Skeletal muscle satellite cell (primary cell): ENCODE measurements around the gene FRY.
A peak's percentile ranks its signal among the peaks of the same experiment; 100 is the strongest.

Source experiments
- H3K27me3 ChIP-seq: 2 replicates; pipeline ENCODE4 v1.7.0; 2013; ENCODE audit warnings: low read length; ENCODE audit not compliant: control insufficient read depth, insufficient read depth
- H3K36me3 ChIP-seq: 2 replicates; pipeline ENCODE4 v1.7.0; 2013; ENCODE audit warnings: mild to moderate bottlenecking, control low read depth, low read length; ENCODE audit not compliant: insufficient read depth
- H3K4me1 ChIP-seq: 2 replicates; pipeline ENCODE4 v1.7.0; 2013; ENCODE audit warnings: low read length; ENCODE audit not compliant: control insufficient read depth, insufficient read depth
- H3K4me2 ChIP-seq: 2 replicates; pipeline ENCODE4 v1.7.0; 2013; ENCODE audit warnings: mild to moderate bottlenecking, low read length
- H3K4me3 ChIP-seq: 2 replicates; pipeline ENCODE4 v1.7.0; 2013; ENCODE audit warnings: low read length
- H3K9ac ChIP-seq: 2 replicates; pipeline ENCODE4 v1.7.0; 2013; ENCODE audit warnings: mild to moderate bottlenecking, low read depth, low read length, moderate library complexity
- H3K9me3 ChIP-seq: replicated peaks from 2 replicates; pipeline ENCODE4 v1.7.0; 2013; ENCODE audit warnings: mild to moderate bottlenecking, control low read depth, low read length

Gene FRY

DNA sequence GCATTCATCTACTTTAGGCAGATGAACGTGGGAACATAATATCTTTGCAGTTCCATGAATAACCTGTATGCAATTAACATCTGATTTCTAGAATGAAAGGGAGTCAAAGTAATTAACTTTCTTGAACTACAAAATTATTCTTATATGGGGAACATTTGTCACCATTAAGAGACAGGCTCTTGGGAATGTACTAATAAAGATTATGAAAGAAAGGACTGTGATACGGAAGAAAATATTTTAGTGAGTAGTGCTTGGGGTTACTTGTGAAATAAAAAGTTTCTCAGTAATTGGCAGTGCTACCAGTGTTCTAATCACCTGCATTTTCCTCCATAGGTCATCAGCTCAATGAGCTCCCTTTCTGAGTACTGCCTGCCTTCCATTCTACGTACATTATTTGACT lies 85.4 kb downstream of the FRY start:
- H3K36me3 ChIP-seq = no peaks in the 10 kb centered on the region
- H3K4me3 ChIP-seq = no peak overlapping the region
- H3K4me1 ChIP-seq = no peaks in the 10 kb centered on the region
- H3K9ac ChIP-seq = no peak overlapping the region
- no peak overlapping the region for H3K4me2 ChIP-seq
- no peaks in the 10 kb centered on the region for H3K27me3 ChIP-seq
- no peaks in the 10 kb centered on the region for H3K9me3 ChIP-seq

DNA sequence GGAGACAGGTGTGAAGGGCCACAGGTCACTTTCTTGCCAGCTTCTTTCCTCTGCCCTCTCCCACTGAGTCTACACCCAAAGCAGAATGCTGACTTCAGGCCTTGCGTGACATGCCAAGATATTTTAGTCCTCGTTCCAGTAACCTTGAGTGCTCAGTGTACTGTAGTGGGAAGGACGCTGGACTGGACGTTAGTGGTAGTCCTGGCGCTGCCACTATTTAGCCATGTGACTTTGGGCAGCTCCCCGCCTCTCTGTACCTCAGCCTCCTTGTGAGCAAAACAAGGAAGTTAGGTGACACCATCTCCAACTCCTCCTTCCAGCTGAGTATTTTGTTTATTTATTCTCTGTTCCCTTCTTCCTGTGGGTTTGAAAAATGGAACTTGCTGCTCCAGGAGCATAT lies 86.1 kb downstream of the FRY start:
- Histone ChIP-seq H3K36me3 (no peaks in the 10 kb centered on the region), H3K4me1 (no peaks in the 10 kb centered on the region), H3K27me3 (no peaks in the 10 kb centered on the region), H3K9ac (no peak overlapping the region), H3K4me3 (no peak overlapping the region), H3K9me3 (no peaks in the 10 kb centered on the region), H3K4me2 (no peak overlapping the region)

DNA sequence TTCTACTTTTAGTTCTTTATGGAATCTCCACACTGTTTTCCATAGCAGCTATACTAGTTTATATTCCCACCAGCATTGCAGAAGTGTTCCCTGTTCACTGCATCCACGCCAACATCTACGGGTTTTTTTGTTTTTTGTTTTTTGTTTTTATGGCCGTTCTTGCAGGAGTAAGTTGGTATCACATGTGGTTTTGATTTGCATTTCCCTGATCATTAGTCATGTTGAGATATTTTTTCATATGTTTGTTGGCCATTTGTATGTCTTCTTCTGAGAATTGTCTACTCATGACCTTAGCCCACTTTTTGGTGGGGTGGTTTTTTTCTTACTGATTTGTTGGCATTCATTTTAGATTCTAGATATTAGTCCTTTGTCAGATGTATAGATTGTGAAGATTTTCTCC lies 89.7 kb downstream of the FRY start:
- Histone ChIP-seq H3K9ac (no peak overlapping the region), H3K4me1 (peaks cover 18% of the 10 kb centered on the region), H3K27me3 (no peaks in the 10 kb centered on the region), H3K4me2 (no peak overlapping the region), H3K36me3 (no peaks in the 10 kb centered on the region), H3K4me3 (no peak overlapping the region), H3K9me3 (no peaks in the 10 kb centered on the region)

DNA sequence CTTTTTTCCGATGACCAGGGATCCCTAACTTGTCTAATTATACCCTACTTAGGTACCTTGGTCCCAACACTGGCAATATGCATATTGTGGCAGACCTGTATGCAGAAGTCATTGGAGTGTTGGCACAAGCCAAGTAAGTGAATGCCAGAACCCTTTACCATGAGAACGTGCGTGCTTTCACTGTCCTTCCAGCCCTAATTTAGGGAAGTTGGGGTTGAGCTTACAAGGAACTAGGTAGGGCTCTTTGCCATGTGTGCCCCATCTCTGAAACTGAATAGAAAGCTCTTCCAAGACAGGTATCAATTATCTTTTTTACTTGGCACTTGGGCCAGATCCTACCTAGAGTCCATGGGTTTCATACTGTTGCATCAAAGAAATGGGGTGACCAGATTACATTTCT lies 93.2 kb downstream of the FRY start:
- H3K9me3 ChIP-seq = no peaks in the 10 kb centered on the region
- H3K4me1 ChIP-seq = peaks cover 26% of the 10 kb centered on the region
- no peaks in the 10 kb centered on the region for H3K36me3 ChIP-seq
- no peak overlapping the region for H3K4me3 ChIP-seq
- no peaks in the 10 kb centered on the region for H3K27me3 ChIP-seq
- peak overlapping the region; percentile 49 for H3K9ac ChIP-seq
- H3K4me2 ChIP-seq = no peak overlapping the region

DNA sequence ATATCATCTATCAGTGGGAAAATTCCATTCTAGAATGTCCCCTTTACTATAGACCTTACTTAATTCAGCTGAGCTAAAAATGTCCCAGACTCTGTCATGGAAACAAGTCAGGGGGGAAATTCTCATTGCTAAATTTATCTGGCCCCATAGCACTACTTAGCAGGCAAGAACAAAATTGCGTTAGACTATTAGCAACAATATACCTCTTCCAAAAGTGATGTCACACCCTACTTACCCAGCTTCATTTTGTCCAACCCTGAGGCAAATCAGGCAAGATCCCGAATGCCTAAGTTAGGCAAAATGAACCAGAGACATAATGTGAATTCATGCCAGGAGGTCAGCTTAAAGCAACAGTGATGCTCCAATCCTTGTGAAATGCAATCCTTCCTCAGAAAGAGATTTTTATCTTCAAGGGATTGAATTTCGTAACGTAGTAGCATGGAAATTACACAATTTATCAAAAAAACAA lies 93.7 kb downstream of the FRY start:
- Histone ChIP-seq H3K9me3 (no peaks in the 10 kb centered on the region), H3K27me3 (no peaks in the 10 kb centered on the region), H3K4me1 (peaks cover 26% of the 10 kb centered on the region), H3K4me3 (no peak overlapping the region), H3K4me2 (peak overlapping the region; percentile 31), H3K9ac (peak overlapping the region; percentile 49), H3K36me3 (no peaks in the 10 kb centered on the region)

DNA sequence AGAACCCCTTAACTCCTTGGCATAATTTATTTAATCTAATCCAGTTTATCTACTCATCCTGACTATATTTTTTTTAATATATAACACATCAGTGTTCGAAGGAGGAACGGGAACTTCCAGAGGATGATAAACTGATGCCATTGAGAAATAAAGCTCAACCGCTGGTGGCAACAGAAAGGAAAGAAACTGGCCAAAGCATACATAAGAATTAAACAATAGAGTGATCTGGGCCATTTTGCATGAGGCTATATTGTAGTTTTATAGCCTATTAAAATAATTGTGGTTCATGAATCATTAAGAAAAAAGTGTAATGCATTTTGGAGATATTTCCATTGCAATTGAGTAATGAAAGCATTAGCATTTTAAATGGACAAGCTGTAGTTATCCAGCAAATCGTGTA lies 94.2 kb downstream of the FRY start:
- Histone ChIP-seq H3K9me3 (no peaks in the 10 kb centered on the region), H3K4me2 (no peak overlapping the region), H3K27me3 (no peaks in the 10 kb centered on the region), H3K36me3 (no peaks in the 10 kb centered on the region), H3K4me1 (peaks cover 26% of the 10 kb centered on the region), H3K9ac (peak overlapping the region; percentile 49), H3K4me3 (no peak overlapping the region)

DNA sequence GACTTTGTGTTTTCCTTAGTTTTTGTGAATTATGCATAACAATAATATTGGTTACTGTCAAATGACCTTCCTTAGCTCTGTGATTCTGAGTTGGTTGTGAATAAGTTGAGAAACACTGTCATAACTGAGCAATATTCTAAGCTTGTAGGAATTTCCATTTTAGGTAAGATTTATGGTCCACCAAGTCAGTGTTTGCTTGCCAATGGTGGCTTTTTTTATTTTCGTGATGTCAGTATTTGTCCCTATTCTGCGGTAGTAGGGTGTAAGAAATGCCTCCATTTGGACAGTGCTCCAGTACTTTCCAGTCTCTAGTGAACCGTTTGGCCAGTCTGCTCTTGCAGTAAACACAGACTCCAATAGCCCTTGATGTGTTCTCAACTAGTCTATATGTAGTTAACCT lies 94.7 kb downstream of the FRY start:
- no peaks in the 10 kb centered on the region for H3K27me3 ChIP-seq
- H3K36me3 ChIP-seq = no peaks in the 10 kb centered on the region
- peaks cover 26% of the 10 kb centered on the region for H3K4me1 ChIP-seq
- H3K4me2 ChIP-seq = no peak overlapping the region
- H3K4me3 ChIP-seq = peak overlapping the region; percentile 4
- peak overlapping the region; percentile 49 for H3K9ac ChIP-seq
- H3K9me3 ChIP-seq = no peaks in the 10 kb centered on the region

DNA sequence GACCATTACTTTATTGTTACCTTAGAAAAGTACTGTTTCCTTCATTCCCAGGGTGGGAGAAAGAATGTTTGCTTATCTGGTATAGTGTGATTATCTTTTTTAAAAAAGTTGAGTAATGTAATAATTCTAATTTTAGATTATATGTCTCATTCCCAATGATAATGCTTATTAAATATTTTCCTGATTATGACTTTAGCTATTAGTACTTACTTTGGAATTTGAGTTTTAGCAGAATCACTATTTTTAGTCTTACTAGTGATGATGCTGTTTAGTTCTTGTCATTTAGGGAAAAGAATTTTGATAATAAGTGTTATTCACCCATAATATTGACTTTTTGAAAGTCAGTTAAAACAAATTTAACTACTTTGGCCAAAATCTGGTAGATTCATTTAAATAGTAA lies 95.2 kb downstream of the FRY start:
- H3K9me3 ChIP-seq = no peaks in the 10 kb centered on the region
- peaks cover 26% of the 10 kb centered on the region for H3K4me1 ChIP-seq
- H3K4me3 ChIP-seq = peak overlapping the region; percentile 4
- H3K36me3 ChIP-seq = no peaks in the 10 kb centered on the region
- H3K27me3 ChIP-seq = no peaks in the 10 kb centered on the region
- H3K9ac ChIP-seq = peak overlapping the region; percentile 49
- no peak overlapping the region for H3K4me2 ChIP-seq

DNA sequence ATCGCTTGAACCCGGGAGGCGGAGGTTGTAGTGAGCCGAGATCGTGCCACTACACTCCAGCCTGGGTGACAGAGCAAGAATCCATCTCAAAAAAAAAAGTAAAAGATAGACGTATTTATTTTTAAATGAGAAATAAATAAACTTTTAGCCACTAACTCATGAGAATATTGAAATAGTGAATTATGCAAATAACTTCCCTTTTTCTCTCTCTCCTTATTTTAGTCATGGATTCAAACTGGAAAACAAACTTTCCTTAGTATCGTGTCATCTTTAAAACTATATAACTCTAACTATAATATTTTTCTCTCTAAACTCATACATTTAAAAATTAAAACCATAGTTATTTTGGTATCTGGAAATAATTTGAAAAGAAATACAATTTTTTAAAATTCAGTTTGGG lies 96.1 kb downstream of the FRY start:
- no peaks in the 10 kb centered on the region for H3K36me3 ChIP-seq
- H3K4me2 ChIP-seq = no peak overlapping the region
- no peaks in the 10 kb centered on the region for H3K27me3 ChIP-seq
- no peak overlapping the region for H3K4me3 ChIP-seq
- peaks cover 26% of the 10 kb centered on the region for H3K4me1 ChIP-seq
- no peak overlapping the region for H3K9ac ChIP-seq
- no peaks in the 10 kb centered on the region for H3K9me3 ChIP-seq

DNA sequence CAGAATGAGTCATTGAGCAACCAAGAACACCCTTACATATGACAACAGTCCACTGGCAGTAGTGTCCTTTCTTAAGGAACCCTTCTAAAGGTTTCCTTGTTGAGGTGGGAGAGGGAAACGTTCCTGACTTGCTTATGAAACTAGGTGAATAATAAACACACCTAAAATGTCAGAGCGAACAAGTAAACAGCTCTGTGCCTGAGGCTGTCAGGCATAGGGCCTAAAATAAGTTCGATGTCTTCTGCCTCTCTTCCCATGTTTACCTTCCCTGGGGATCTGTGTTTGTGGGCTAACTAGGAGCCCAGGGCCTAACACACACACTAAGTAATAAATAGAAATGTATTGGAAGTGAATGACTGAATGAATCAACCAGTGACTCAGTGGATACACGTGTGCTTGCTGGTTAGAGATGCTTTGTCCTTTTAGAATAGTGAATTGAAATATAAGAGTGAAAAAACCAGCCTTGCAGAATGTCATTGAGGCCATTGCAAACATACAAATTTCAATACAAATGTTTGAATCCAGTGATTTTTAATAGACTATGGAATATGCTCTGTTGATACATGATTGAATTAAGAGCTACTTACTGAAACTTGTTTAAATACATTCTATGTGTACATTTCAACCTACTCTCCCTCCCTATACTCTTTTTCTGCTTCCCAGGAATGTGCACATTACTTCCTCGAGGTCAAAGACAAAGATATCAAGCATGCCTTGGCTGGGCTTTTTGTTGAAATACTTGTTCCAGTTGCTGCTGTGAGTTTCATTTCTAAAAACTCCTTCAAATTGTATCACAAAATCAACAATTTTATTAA lies 102.9 kb downstream of the FRY start:
- H3K27me3 ChIP-seq = no peaks in the 10 kb centered on the region

DNA sequence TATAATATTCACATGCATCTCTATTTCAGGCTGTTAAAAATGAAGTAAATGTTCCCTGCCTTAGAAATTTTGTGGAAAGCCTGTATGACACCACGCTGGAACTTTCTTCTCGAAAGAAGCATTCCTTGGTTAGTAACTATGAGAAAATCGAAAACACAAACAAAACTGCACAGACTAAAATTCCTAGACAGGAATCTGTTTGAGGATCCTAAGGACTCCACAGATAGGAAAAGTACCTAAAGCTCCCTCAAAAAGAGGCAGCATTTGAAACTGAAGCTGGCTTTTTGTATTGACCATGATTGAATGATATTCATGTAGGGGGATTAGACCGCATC lies 103.4 kb downstream of the FRY start:
- Histone ChIP-seq H3K9me3 (no peaks in the 10 kb centered on the region), H3K36me3 (no peaks in the 10 kb centered on the region), H3K4me1 (peaks cover 19% of the 10 kb centered on the region), H3K4me2 (no peak overlapping the region), H3K4me3 (no peak overlapping the region), H3K27me3 (no peaks in the 10 kb centered on the region), H3K9ac (no peak overlapping the region)

More for the DNA sequence above, 102.9 kb downstream of the FRY start:
- Histone ChIP-seq H3K4me2 (no peak overlapping the region), H3K9me3 (no peaks in the 10 kb centered on the region), H3K9ac (no peak overlapping the region), H3K4me3 (no peak overlapping the region), H3K36me3 (no peaks in the 10 kb centered on the region), H3K4me1 (peaks cover 19% of the 10 kb centered on the region)

DNA sequence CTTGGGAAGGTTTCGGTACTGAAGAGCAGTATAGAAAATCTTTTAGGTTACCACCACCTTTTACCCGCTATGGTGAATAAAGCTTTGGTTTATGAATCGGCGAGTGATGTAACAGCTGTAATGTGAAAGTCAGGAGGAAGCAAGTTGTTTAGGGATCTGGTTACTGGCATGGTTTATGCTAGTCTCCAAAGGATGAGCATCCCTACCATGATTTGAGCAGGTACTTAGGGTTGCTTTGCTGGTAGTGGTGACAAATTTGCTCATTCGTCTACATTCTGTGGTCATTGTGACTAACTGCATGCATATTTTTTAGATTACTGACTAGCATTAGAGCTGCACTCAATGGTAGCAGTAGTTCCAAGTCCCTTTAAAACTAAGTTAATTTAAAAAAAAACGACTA lies 104.1 kb downstream of the FRY start:
- no peaks in the 10 kb centered on the region for H3K9me3 ChIP-seq
- H3K36me3 ChIP-seq = no peaks in the 10 kb centered on the region
- no peak overlapping the region for H3K9ac ChIP-seq
- peaks cover 19% of the 10 kb centered on the region for H3K4me1 ChIP-seq
- no peaks in the 10 kb centered on the region for H3K27me3 ChIP-seq
- H3K4me3 ChIP-seq = no peak overlapping the region
- no peak overlapping the region for H3K4me2 ChIP-seq
